Measurements from ENCODE around the gene KRTAP10-4. TPM values are rescaled to one million over a fixed set of nuclear protein-coding genes. Genes with fewer than 3 reads are reported as not detected.

Gene KRTAP10-4
- total and polyA plus RNA-seq, 2 donors (not counting 1 experiment from before 2014, with no cell fraction given): not detected

DNA sequence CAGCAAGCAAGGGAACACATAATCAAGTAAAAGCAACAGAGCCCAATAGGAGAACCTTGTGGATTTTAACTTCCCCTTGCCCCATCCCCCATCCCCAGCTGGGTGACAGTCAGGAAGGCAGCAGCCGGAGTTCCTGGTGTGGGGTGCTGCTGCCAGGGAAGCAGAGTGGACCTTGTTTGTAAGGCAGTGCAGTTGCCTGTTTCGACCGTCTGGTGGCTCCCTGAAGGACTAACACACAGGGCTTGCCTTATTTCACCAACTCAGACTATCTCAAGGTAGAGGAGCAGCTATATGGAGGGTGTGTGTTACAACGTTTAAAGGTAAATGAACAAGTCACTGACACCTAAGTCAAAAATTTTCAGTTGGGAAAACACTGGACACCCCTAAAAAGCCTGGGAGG is 45.0 kb downstream of the KRTAP10-4 start:
- POLR2A ChIA-PET: no interaction called here
- intact Hi-C loops (cut with micrococcal nuclease): no loop called here

DNA sequence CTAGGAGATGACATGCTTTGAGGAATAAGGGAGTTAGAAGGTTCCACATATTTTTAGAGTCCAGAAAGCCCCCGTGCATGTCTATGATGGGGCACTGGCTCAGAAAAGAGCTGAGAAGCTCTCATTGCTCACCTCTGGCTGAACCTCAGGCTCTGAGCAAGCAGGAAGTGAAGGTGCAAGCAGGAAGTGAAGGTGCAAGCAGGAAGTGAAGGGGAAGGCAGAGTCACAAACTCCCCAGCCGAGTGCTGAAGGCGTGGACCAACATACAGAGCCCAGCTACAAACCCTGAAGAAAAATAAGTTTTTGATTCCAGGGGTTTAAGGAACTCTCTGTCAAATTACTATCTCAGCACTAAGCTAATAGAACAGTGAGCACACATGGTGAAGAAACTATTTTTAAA is 45.4 kb downstream of the KRTAP10-4 start:
- TF ChIP-seq EZH2 (IDR thresholded peaks at IDR 0.05; ENCODE audit: borderline replicate concordance, insufficient read depth, low read depth, low read length, poor library complexity, severe bottlenecking): no peak
- TF ChIP-seq, protein P1, sequence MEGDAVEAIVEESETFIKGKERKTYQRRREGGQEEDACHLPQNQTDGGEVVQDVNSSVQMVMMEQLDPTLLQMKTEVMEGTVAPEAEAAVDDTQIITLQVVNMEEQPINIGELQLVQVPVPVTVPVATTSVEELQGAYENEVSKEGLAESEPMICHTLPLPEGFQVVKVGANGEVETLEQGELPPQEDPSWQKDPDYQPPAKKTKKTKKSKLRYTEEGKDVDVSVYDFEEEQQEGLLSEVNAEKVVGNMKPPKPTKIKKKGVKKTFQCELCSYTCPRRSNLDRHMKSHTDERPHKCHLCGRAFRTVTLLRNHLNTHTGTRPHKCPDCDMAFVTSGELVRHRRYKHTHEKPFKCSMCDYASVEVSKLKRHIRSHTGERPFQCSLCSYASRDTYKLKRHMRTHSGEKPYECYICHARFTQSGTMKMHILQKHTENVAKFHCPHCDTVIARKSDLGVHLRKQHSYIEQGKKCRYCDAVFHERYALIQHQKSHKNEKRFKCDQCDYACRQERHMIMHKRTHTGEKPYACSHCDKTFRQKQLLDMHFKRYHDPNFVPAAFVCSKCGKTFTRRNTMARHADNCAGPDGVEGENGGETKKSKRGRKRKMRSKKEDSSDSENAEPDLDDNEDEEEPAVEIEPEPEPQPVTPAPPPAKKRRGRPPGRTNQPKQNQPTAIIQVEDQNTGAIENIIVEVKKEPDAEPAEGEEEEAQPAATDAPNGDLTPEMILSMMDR (IDR thresholded peaks at IDR 0.05): no peak
- Histone ChIP-seq H2AFZ (ENCODE audit: insufficient read depth, low read depth, low read length, poor library complexity, severe bottlenecking) (peak overlapping the region; percentile 75), H3K9me3 (ENCODE audit: control extremely low read depth in 1 of 3, control insufficient read depth in 2 of 3, insufficient read depth in 1 of 3, low read length in 2 of 3) (peaks cover 0 to 30% (median 12%) of the 10 kb centered on the region in 3 donors), H3K79me2 (ENCODE audit: control insufficient read depth, insufficient read depth, low read length) (no peaks in the 10 kb centered on the region), H3K27me3 (replicated peaks in 1 of 4; ENCODE audit: control extremely low read depth in 1 of 4, control insufficient read depth in 3 of 4, insufficient read depth in 4 of 4, low read length in 3 of 4) (peaks cover 0 to 3% (median 1%) of the 10 kb centered on the region in 4 experiments), H3K9ac (ENCODE audit: low read length) (peak overlapping the region; percentile 21), H3K27ac (ENCODE audit: low read length in 2 of 2) (peak overlapping the region in 1 of 2 donors; percentile 63), H3K36me3 (replicated peaks in 1 of 2; ENCODE audit: control extremely low read depth in 1 of 2, control insufficient read depth in 1 of 2, extremely low read depth in 1 of 2, insufficient read depth in 2 of 2, low read length in 1 of 2) (no peaks in the 10 kb centered on the region), H3K4me1 (ENCODE audit: control insufficient read depth in 2 of 2, insufficient read depth in 2 of 2, low read length in 2 of 2) (peaks cover 11 to 13% of the 10 kb centered on the region in 2 donors), H4K20me1 (ENCODE audit: control insufficient read depth, insufficient read depth, low read length, poor library complexity, severe bottlenecking) (no peaks in the 10 kb centered on the region), H3K4me2 (replicated peaks; ENCODE audit: low read depth, low read length, poor library complexity, severe bottlenecking) (peak overlapping the region; percentile 41), H3K4me3 (ENCODE audit: control extremely low read depth in 1 of 5, extremely low read depth in 1 of 5, insufficient read depth in 1 of 5, low read depth in 2 of 5, low read length in 4 of 5) (peak overlapping the region in 1 of 5 experiments; percentile 37)
- DNase-seq (peak; percentile 18), ATAC-seq (ENCODE audit: low read depth) (peak; percentile 33)
- intact Hi-C loops (cut with micrococcal nuclease): no loop called here
- POLR2A ChIA-PET: no interaction called here
- peak overlapping the region; percentile 74 for H3K27ac Mint-ChIP-seq
- peaks cover 22% of the 10 kb centered on the region for H3K9me3 Mint-ChIP-seq (ENCODE audit: insufficient read depth)
- peaks cover 14% of the 10 kb centered on the region for H3K4me1 Mint-ChIP-seq
- H3K27me3 Mint-ChIP-seq: peaks cover 7% of the 10 kb centered on the region
- 88% methylated on average over 1 of the region's 3 CpGs for WGBS (ENCODE audit: insufficient coverage)
- CTCF ChIA-PET: no interaction called here
- no peak overlapping the region for H3K4me3 Mint-ChIP-seq

More for the DNA sequence above, 45.0 kb downstream of the KRTAP10-4 start:
- Histone ChIP-seq H3K4me3 (ENCODE audit: control extremely low read depth in 1 of 5, extremely low read depth in 1 of 5, insufficient read depth in 1 of 5, low read depth in 2 of 5, low read length in 4 of 5) (no peak overlapping the region), H3K9me3 (ENCODE audit: control extremely low read depth in 1 of 3, control insufficient read depth in 2 of 3, insufficient read depth in 1 of 3, low read length in 2 of 3) (peaks cover 0 to 30% (median 8%) of the 10 kb centered on the region in 3 donors), H3K36me3 (replicated peaks in 1 of 2; ENCODE audit: control extremely low read depth in 1 of 2, control insufficient read depth in 1 of 2, extremely low read depth in 1 of 2, insufficient read depth in 2 of 2, low read length in 1 of 2) (no peaks in the 10 kb centered on the region), H3K9ac (ENCODE audit: low read length) (peak overlapping the region; percentile 21), H3K4me1 (ENCODE audit: control insufficient read depth in 2 of 2, insufficient read depth in 2 of 2, low read length in 2 of 2) (peaks cover 11 to 13% of the 10 kb centered on the region in 2 donors), H3K27me3 (replicated peaks in 1 of 4; ENCODE audit: control extremely low read depth in 1 of 4, control insufficient read depth in 3 of 4, insufficient read depth in 4 of 4, low read length in 3 of 4) (peaks cover 0 to 3% (median 1%) of the 10 kb centered on the region in 4 experiments), H3K4me2 (replicated peaks; ENCODE audit: low read depth, low read length, poor library complexity, severe bottlenecking) (peak overlapping the region; percentile 41), H3K27ac (ENCODE audit: low read length in 2 of 2) (peak overlapping the region in 1 of 2 donors; percentile 63), H3K79me2 (ENCODE audit: control insufficient read depth, insufficient read depth, low read length) (no peaks in the 10 kb centered on the region), H2AFZ (ENCODE audit: insufficient read depth, low read depth, low read length, poor library complexity, severe bottlenecking) (peak overlapping the region; percentile 75), H4K20me1 (ENCODE audit: control insufficient read depth, insufficient read depth, low read length, poor library complexity, severe bottlenecking) (no peaks in the 10 kb centered on the region)
- Mint-ChIP-seq H3K4me1 (peaks cover 14% of the 10 kb centered on the region), H3K4me3 (no peak overlapping the region), H3K27me3 (peaks cover 7% of the 10 kb centered on the region), H3K9me3 (ENCODE audit: insufficient read depth) (peaks cover 22% of the 10 kb centered on the region), H3K27ac (peak overlapping the region; percentile 74)
- WGBS (ENCODE audit: insufficient coverage): no CpG with 5 or more reads among the region's 4 CpGs
- DNase-seq (no peak), ATAC-seq (ENCODE audit: low read depth) (no peak)
- TF ChIP-seq, protein P1 (IDR thresholded peaks at IDR 0.05): no peak
- no peak for TF ChIP-seq EZH2 (IDR thresholded peaks at IDR 0.05; ENCODE audit: borderline replicate concordance, insufficient read depth, low read depth, low read length, poor library complexity, severe bottlenecking)
- CTCF ChIA-PET: no interaction called here
